ENCODE data around the gene ETAA1.

Gene ETAA1

GRCh38 chr2:67374949-67375348 lies 22.2 kb upstream of the ETAA1 start:
- Histone ChIP-seq H2AFZ (ENCODE audit: low read length) (no peak overlapping the region), H3K9ac (ENCODE audit: low read length) (no peak overlapping the region), H3K4me2 (ENCODE audit: low read length) (no peak overlapping the region), H3K36me3 (ENCODE audit: insufficient read depth, low read length) (no peaks in the 10 kb centered on the region), H3K27me3 (ENCODE audit: insufficient read depth, low read length) (no peaks in the 10 kb centered on the region), H3K27ac (ENCODE audit: low read depth, low read length, poor library complexity, severe bottlenecking) (no peak overlapping the region), H3K4me3 (ENCODE audit: low read depth, low read length, poor library complexity, severe bottlenecking) (no peak overlapping the region), H3K4me1 (ENCODE audit: insufficient read depth, low read length, severe bottlenecking) (no peaks in the 10 kb centered on the region), H3K9me2 (ENCODE audit: low read depth, low read length) (no peaks in the 10 kb centered on the region), H4K20me1 (ENCODE audit: insufficient read depth, low read length) (no peaks in the 10 kb centered on the region), H3K9me3 (ENCODE audit: low read length) (no peaks in the 10 kb centered on the region), H3F3A (ENCODE audit: insufficient read depth, low read length) (no peaks in the 10 kb centered on the region), H3K79me2 (ENCODE audit: insufficient read depth, low read length) (no peaks in the 10 kb centered on the region)
- TF ChIP-seq EZH2 (IDR thresholded peaks at IDR 0.05; ENCODE audit: borderline replicate concordance, low read length) (no peak), CTCF (IDR thresholded peaks at IDR 0.05; ENCODE audit: low read length) (no peak)

DNA sequence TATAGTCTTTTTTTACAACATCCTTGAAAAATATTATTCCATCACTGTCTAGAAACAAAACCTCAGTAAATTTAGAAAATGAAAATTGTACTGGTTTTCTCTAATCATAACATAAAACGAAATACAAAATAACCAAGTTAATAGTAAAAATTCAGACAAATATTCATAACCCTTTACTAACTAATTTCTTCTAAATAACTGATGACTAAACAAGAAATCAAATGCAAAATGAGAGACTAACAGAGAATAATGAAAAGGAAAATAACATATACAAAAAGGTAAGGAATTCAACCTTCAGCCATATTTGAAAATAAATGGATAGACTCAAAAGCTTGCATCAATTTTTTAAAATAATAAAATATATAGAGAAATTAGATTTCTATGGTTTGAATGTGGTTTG lies 18.6 kb upstream of the ETAA1 start:
- Histone ChIP-seq H3K4me1 (ENCODE audit: insufficient read depth, low read length, severe bottlenecking) (no peaks in the 10 kb centered on the region), H3K4me2 (ENCODE audit: low read length) (no peak overlapping the region), H3K4me3 (ENCODE audit: low read depth, low read length, poor library complexity, severe bottlenecking) (no peak overlapping the region), H4K20me1 (ENCODE audit: insufficient read depth, low read length) (no peaks in the 10 kb centered on the region), H3K79me2 (ENCODE audit: insufficient read depth, low read length) (no peaks in the 10 kb centered on the region), H3K36me3 (ENCODE audit: insufficient read depth, low read length) (no peaks in the 10 kb centered on the region), H3K9me3 (ENCODE audit: low read length) (no peaks in the 10 kb centered on the region), H3F3A (ENCODE audit: insufficient read depth, low read length) (no peaks in the 10 kb centered on the region), H3K27me3 (ENCODE audit: insufficient read depth, low read length) (no peaks in the 10 kb centered on the region), H3K27ac (ENCODE audit: low read depth, low read length, poor library complexity, severe bottlenecking) (no peak overlapping the region), H2AFZ (ENCODE audit: low read length) (no peak overlapping the region), H3K9ac (ENCODE audit: low read length) (no peak overlapping the region), H3K9me2 (ENCODE audit: low read depth, low read length) (no peaks in the 10 kb centered on the region)
- TF ChIP-seq CTCF (IDR thresholded peaks at IDR 0.05; ENCODE audit: low read length) (no peak), EZH2 (IDR thresholded peaks at IDR 0.05; ENCODE audit: borderline replicate concordance, low read length) (no peak)

GRCh38 chr2:67379048-67379447 lies 18.1 kb upstream of the ETAA1 start:
- H3K4me1 ChIP-seq (ENCODE audit: insufficient read depth, low read length, severe bottlenecking) = no peaks in the 10 kb centered on the region
- H3K27ac ChIP-seq (ENCODE audit: low read depth, low read length, poor library complexity, severe bottlenecking) = no peak overlapping the region
- H3K79me2 ChIP-seq (ENCODE audit: insufficient read depth, low read length) = no peaks in the 10 kb centered on the region
- no peaks in the 10 kb centered on the region for H4K20me1 ChIP-seq (ENCODE audit: insufficient read depth, low read length)
- no peak overlapping the region for H2AFZ ChIP-seq (ENCODE audit: low read length)
- H3K9me2 ChIP-seq (ENCODE audit: low read depth, low read length) = no peaks in the 10 kb centered on the region
- no peaks in the 10 kb centered on the region for H3K9me3 ChIP-seq (ENCODE audit: low read length)
- H3K27me3 ChIP-seq (ENCODE audit: insufficient read depth, low read length) = no peaks in the 10 kb centered on the region
- H3K36me3 ChIP-seq (ENCODE audit: insufficient read depth, low read length) = no peaks in the 10 kb centered on the region
- no peak overlapping the region for H3K4me3 ChIP-seq (ENCODE audit: low read depth, low read length, poor library complexity, severe bottlenecking)
- H3F3A ChIP-seq (ENCODE audit: insufficient read depth, low read length) = no peaks in the 10 kb centered on the region
- H3K9ac ChIP-seq (ENCODE audit: low read length) = no peak overlapping the region
- no peak overlapping the region for H3K4me2 ChIP-seq (ENCODE audit: low read length)
- TF ChIP-seq EZH2 (IDR thresholded peaks at IDR 0.05; ENCODE audit: borderline replicate concordance, low read length) = no peak
- TF ChIP-seq CTCF (IDR thresholded peaks at IDR 0.05; ENCODE audit: low read length) = no peak

Measured in OCI-LY1 (cell line).